ENCODE data around the gene CREB3L4.
"Not testable (repeated sequence)": the region's sequence is repeated elsewhere in the genome, so short reads cannot be mapped to it uniquely, and the experiment has no call there.

Gene CREB3L4

GRCh38 chr1:153996882-153997281, 29.2 kb downstream of the CREB3L4 start:
- not testable (repeated sequence) for H3K4me1 ChIP-seq (ENCODE audit: control insufficient read depth, low read depth, low read length); H3K27me3 ChIP-seq (ENCODE audit: insufficient read depth, low read length, poor library complexity); H3K79me1 ChIP-seq (ENCODE audit: low read length); H4K8ac ChIP-seq (ENCODE audit: low read depth, low read length); H2BK15ac ChIP-seq (replicated peaks; ENCODE audit: low read depth); H3K18ac ChIP-seq (ENCODE audit: low read length); H3K4me3 ChIP-seq (ENCODE audit: low read length); H3K27ac ChIP-seq (ENCODE audit: low read depth, low read length); H4K5ac ChIP-seq (ENCODE audit: low read length); H3K4me2 ChIP-seq (ENCODE audit: low read length); H3K23ac ChIP-seq (ENCODE audit: low read length); H3K9ac ChIP-seq (ENCODE audit: low read length); H3K56ac ChIP-seq (ENCODE audit: low read length); DNase-seq; H3K79me2 ChIP-seq (ENCODE audit: control insufficient read depth, insufficient read depth, low read length); H2BK5ac ChIP-seq (ENCODE audit: low read length); H3K4ac ChIP-seq (ENCODE audit: low read depth, low read length); H3K36me3 ChIP-seq (ENCODE audit: control insufficient read depth, insufficient read depth, low read length); H2AK5ac ChIP-seq (ENCODE audit: low read length); H2BK120ac ChIP-seq (ENCODE audit: low read depth, low read length)
- no CpG with 5 or more reads among the region's 10 CpGs for WGBS (ENCODE audit: extremely low coverage, insufficient coverage, low lambda C conversion rate)

- no peak overlapping the region for H2BK5ac ChIP-seq (ENCODE audit: low read length)
- H4K8ac ChIP-seq (ENCODE audit: low read depth, low read length): no peak overlapping the region
- no peaks in the 10 kb centered on the region for H3K27me3 ChIP-seq (ENCODE audit: insufficient read depth, low read length, poor library complexity)
- no peak overlapping the region for H3K27ac ChIP-seq (ENCODE audit: low read depth, low read length)
- H3K56ac ChIP-seq (ENCODE audit: low read length): no peak overlapping the region
- H3K23ac ChIP-seq (ENCODE audit: low read length): no peak overlapping the region
- no peak overlapping the region for H3K18ac ChIP-seq (ENCODE audit: low read length)
- H3K4me2 ChIP-seq (ENCODE audit: low read length): no peak overlapping the region
- no peaks in the 10 kb centered on the region for H3K36me3 ChIP-seq (ENCODE audit: control insufficient read depth, insufficient read depth, low read length)
- H3K4ac ChIP-seq (ENCODE audit: low read depth, low read length): no peak overlapping the region
- no peak overlapping the region for H2BK120ac ChIP-seq (ENCODE audit: low read depth, low read length)
- no peaks in the 10 kb centered on the region for H3K4me1 ChIP-seq (ENCODE audit: control insufficient read depth, low read depth, low read length)
- no peak overlapping the region for H3K9ac ChIP-seq (ENCODE audit: low read length)
- no peak overlapping the region for H2AK5ac ChIP-seq (ENCODE audit: low read length)
- no peak for DNase-seq
- no CpG with 5 or more reads among the region's 4 CpGs for WGBS (ENCODE audit: extremely low coverage, insufficient coverage, low lambda C conversion rate)
- no peaks in the 10 kb centered on the region for H3K79me2 ChIP-seq (ENCODE audit: control insufficient read depth, insufficient read depth, low read length)
- no peak overlapping the region for H4K5ac ChIP-seq (ENCODE audit: low read length)
- H2BK15ac ChIP-seq (replicated peaks; ENCODE audit: low read depth): no peak overlapping the region
- H3K79me1 ChIP-seq (ENCODE audit: low read length): no peaks in the 10 kb centered on the region
- no peak overlapping the region for H3K4me3 ChIP-seq (ENCODE audit: low read length)
These were observed 32.7 kb downstream of the CREB3L4 start for GRCh38 chr1:154000420-154000819.

GRCh38 chr1:154006136-154006535, 38.4 kb downstream of the CREB3L4 start:
- Histone ChIP-seq H3K18ac (ENCODE audit: low read length) (no peak overlapping the region), H4K5ac (ENCODE audit: low read length) (no peak overlapping the region), H3K36me3 (ENCODE audit: control insufficient read depth, insufficient read depth, low read length) (no peaks in the 10 kb centered on the region), H4K8ac (ENCODE audit: low read depth, low read length) (no peak overlapping the region), H3K4ac (ENCODE audit: low read depth, low read length) (no peak overlapping the region), H2BK15ac (replicated peaks; ENCODE audit: low read depth) (no peak overlapping the region), H2BK5ac (ENCODE audit: low read length) (no peak overlapping the region), H3K56ac (ENCODE audit: low read length) (no peak overlapping the region), H3K9ac (ENCODE audit: low read length) (no peak overlapping the region), H2AK5ac (ENCODE audit: low read length) (no peak overlapping the region), H3K4me1 (ENCODE audit: control insufficient read depth, low read depth, low read length) (no peaks in the 10 kb centered on the region), H3K4me3 (ENCODE audit: low read length) (no peak overlapping the region), H3K27me3 (ENCODE audit: insufficient read depth, low read length, poor library complexity) (no peaks in the 10 kb centered on the region), H3K79me1 (ENCODE audit: low read length) (no peaks in the 10 kb centered on the region), H3K79me2 (ENCODE audit: control insufficient read depth, insufficient read depth, low read length) (no peaks in the 10 kb centered on the region), H3K27ac (ENCODE audit: low read depth, low read length) (no peak overlapping the region), H3K23ac (ENCODE audit: low read length) (no peak overlapping the region), H3K4me2 (ENCODE audit: low read length) (no peak overlapping the region), H2BK120ac (ENCODE audit: low read depth, low read length) (no peak overlapping the region)
- DNase-seq: no peak
- WGBS (ENCODE audit: extremely low coverage, insufficient coverage, low lambda C conversion rate): no CpG with 5 or more reads among the region's 3 CpGs

GRCh38 chr1:154012129-154012528, 44.4 kb downstream of the CREB3L4 start:
- no peaks in the 10 kb centered on the region for H3K27me3 ChIP-seq (ENCODE audit: insufficient read depth, low read length, poor library complexity)
- no peak overlapping the region for H3K23ac ChIP-seq (ENCODE audit: low read length)
- H3K56ac ChIP-seq (ENCODE audit: low read length): no peak overlapping the region
- WGBS (ENCODE audit: extremely low coverage, insufficient coverage, low lambda C conversion rate): no CpG with 5 or more reads among the region's 1 CpG
- no peak overlapping the region for H3K4me2 ChIP-seq (ENCODE audit: low read length)
- no peak overlapping the region for H3K9ac ChIP-seq (ENCODE audit: low read length)
- no peak overlapping the region for H2BK120ac ChIP-seq (ENCODE audit: low read depth, low read length)
- no peak overlapping the region for H4K5ac ChIP-seq (ENCODE audit: low read length)
- no peak overlapping the region for H4K8ac ChIP-seq (ENCODE audit: low read depth, low read length)
- no peaks in the 10 kb centered on the region for H3K79me1 ChIP-seq (ENCODE audit: low read length)
- H3K79me2 ChIP-seq (ENCODE audit: control insufficient read depth, insufficient read depth, low read length): no peaks in the 10 kb centered on the region
- no peak overlapping the region for H3K18ac ChIP-seq (ENCODE audit: low read length)
- no peak overlapping the region for H2BK15ac ChIP-seq (replicated peaks; ENCODE audit: low read depth)
- no peak overlapping the region for H2AK5ac ChIP-seq (ENCODE audit: low read length)
- H3K4ac ChIP-seq (ENCODE audit: low read depth, low read length): no peak overlapping the region
- H2BK5ac ChIP-seq (ENCODE audit: low read length): no peak overlapping the region
- DNase-seq: no peak
- no peak overlapping the region for H3K27ac ChIP-seq (ENCODE audit: low read depth, low read length)
- no peaks in the 10 kb centered on the region for H3K36me3 ChIP-seq (ENCODE audit: control insufficient read depth, insufficient read depth, low read length)
- no peaks in the 10 kb centered on the region for H3K4me1 ChIP-seq (ENCODE audit: control insufficient read depth, low read depth, low read length)
- no peak overlapping the region for H3K4me3 ChIP-seq (ENCODE audit: low read length)

- not testable (repeated sequence) for H4K8ac ChIP-seq (ENCODE audit: low read depth, low read length); H3K56ac ChIP-seq (ENCODE audit: low read length); H3K27me3 ChIP-seq (ENCODE audit: insufficient read depth, low read length, poor library complexity); H3K4ac ChIP-seq (ENCODE audit: low read depth, low read length); H3K23ac ChIP-seq (ENCODE audit: low read length); H2BK5ac ChIP-seq (ENCODE audit: low read length); H4K5ac ChIP-seq (ENCODE audit: low read length); H3K27ac ChIP-seq (ENCODE audit: low read depth, low read length); H3K18ac ChIP-seq (ENCODE audit: low read length); DNase-seq; H3K4me3 ChIP-seq (ENCODE audit: low read length); H2BK120ac ChIP-seq (ENCODE audit: low read depth, low read length); H3K4me2 ChIP-seq (ENCODE audit: low read length); H3K4me1 ChIP-seq (ENCODE audit: control insufficient read depth, low read depth, low read length); H3K79me1 ChIP-seq (ENCODE audit: low read length); H3K36me3 ChIP-seq (ENCODE audit: control insufficient read depth, insufficient read depth, low read length); H3K79me2 ChIP-seq (ENCODE audit: control insufficient read depth, insufficient read depth, low read length); H3K9ac ChIP-seq (ENCODE audit: low read length); H2BK15ac ChIP-seq (replicated peaks; ENCODE audit: low read depth); H2AK5ac ChIP-seq (ENCODE audit: low read length)
- WGBS (ENCODE audit: extremely low coverage, insufficient coverage, low lambda C conversion rate): no CpG with 5 or more reads among the region's 14 CpGs
These were observed 44.8 kb downstream of the CREB3L4 start for GRCh38 chr1:154012543-154012942.

GRCh38 chr1:154014154-154014907, 46.6 kb downstream of the CREB3L4 start:
- Histone ChIP-seq H3K18ac (ENCODE audit: low read length) (no peak overlapping the region), H3K4me3 (ENCODE audit: low read length) (no peak overlapping the region), H3K79me2 (ENCODE audit: control insufficient read depth, insufficient read depth, low read length) (no peaks in the 10 kb centered on the region), H3K27me3 (ENCODE audit: insufficient read depth, low read length, poor library complexity) (no peaks in the 10 kb centered on the region), H3K23ac (ENCODE audit: low read length) (no peak overlapping the region), H3K4me1 (ENCODE audit: control insufficient read depth, low read depth, low read length) (no peaks in the 10 kb centered on the region), H2AK5ac (ENCODE audit: low read length) (no peak overlapping the region), H4K5ac (ENCODE audit: low read length) (no peak overlapping the region), H3K4ac (ENCODE audit: low read depth, low read length) (no peak overlapping the region), H2BK15ac (replicated peaks; ENCODE audit: low read depth) (no peak overlapping the region), H3K9ac (ENCODE audit: low read length) (no peak overlapping the region), H4K8ac (ENCODE audit: low read depth, low read length) (no peak overlapping the region), H3K36me3 (ENCODE audit: control insufficient read depth, insufficient read depth, low read length) (no peaks in the 10 kb centered on the region), H3K79me1 (ENCODE audit: low read length) (no peaks in the 10 kb centered on the region), H3K4me2 (ENCODE audit: low read length) (no peak overlapping the region), H2BK5ac (ENCODE audit: low read length) (no peak overlapping the region), H3K56ac (ENCODE audit: low read length) (no peak overlapping the region), H2BK120ac (ENCODE audit: low read depth, low read length) (no peak overlapping the region), H3K27ac (ENCODE audit: low read depth, low read length) (no peak overlapping the region)
- no CpG with 5 or more reads among the region's 3 CpGs for whole genome bisulfite sequencing (ENCODE audit: extremely low coverage, insufficient coverage, low lambda C conversion rate)
- DNase-seq: no peak

Measured in mesendoderm (in vitro differentiated cells).